ENCODE results near the gene ZNF534. TPM values are rescaled to one million over a fixed set of nuclear protein-coding genes. Genes with fewer than 3 reads are reported as not detected.

The ZNF534 gene
- total RNA-seq, 4 donors from 2014 or later = 0.22 to 0.66 (median 0.31) TPM; not detected in 1

DNA sequence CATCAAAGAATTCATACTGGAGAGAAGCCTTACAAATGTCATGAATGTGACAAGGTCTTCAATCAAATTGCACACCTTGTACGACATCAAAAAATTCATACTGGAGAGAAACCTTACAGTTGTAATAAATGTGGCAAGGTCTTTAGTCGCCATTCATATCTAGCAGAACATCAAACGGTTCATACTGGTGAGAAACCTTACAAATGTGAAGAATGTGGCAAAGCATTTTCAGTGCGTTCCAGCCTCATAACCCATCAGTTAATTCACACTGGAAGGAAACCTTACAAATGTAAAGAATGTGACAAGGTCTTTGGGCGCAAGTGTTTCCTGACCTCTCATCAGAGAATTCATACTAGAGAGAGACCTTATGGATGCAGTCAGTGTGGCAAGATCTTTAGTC is 13.2 kb upstream of the ZNF534 start:
- H3K4me3 ChIP-seq = no peak overlapping the region
- H3K9me3 ChIP-seq = peaks cover 4 to 100% (median 15%) of the 10 kb centered on the region in 3 donors
- WGBS, 2 donors (ENCODE audit: low coverage in 1 of 2) = 95 to 99% methylated on average over 5 of the region's 5 CpGs
- no peak overlapping the region for H3K27ac ChIP-seq
- TF ChIP-seq POLR2AphosphoS5 (IDR thresholded peaks at IDR 0.05) = no peak
- TF ChIP-seq CTCF (IDR thresholded peaks at IDR 0.05) = no peak
- TF ChIP-seq POLR2A (IDR thresholded peaks at IDR 0.05) = no peak
- no peak for TF ChIP-seq EP300 (IDR thresholded peaks at IDR 0.05)
- no peak for ATAC-seq
- H3K36me3 ChIP-seq = peaks cover 2 to 51% of the 10 kb centered on the region in 2 donors
- H3K27me3 ChIP-seq = no peaks in the 10 kb centered on the region
- no peaks in the 10 kb centered on the region for H3K4me1 ChIP-seq

DNA sequence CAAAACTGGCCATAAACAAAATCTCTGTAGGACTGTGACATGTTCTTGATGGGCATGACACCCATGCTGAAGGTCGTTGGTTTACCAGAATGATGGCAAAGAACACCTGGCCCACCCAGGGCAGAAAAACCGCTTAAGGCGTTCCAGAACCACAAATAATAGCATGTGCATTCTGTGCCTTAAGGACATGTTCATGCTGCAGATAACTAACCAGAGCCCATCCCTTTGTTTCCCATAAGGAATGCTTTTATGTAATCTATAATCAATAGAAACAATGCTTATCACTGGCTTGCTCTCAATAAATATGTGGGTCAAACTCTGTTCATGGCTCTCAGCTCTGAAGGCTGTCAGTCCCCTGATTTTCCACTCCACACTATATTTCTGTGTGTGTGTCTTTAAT is 13.2 kb downstream of the ZNF534 start:
- 77 to 81% methylated on average over 3 of the region's 3 CpGs for WGBS, 2 donors (ENCODE audit: low coverage in 1 of 2)
- no peak for ATAC-seq
- peaks cover 0 to 87% (median 0%) of the 10 kb centered on the region in 3 donors for H3K9me3 ChIP-seq

DNA sequence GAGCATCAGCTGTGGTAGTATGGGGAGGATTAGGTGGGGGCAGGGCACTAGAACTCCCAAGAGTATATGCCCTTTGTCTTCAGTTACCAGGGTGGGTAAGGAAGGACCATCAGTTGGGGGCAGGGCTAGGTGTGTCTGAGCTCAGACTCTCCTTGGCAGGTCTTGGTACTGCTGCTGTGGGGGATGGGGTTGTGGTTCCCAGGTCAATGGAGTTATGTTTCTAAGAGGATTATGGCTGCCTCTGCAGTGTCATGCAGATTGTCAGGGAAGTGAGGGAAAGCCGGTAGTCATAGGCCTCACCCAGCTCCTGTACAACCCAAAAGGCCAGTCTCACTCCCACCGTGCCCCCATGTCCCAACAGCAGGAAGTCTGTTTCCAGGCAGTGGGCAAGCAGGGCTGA is 15.6 kb downstream of the ZNF534 start:
- H3K4me3 ChIP-seq = no peak overlapping the region
- H3K9me3 ChIP-seq = peaks cover 0 to 81% (median 0%) of the 10 kb centered on the region in 3 donors
- no peaks in the 10 kb centered on the region for H3K4me1 ChIP-seq
- no peak for ATAC-seq
- TF ChIP-seq POLR2AphosphoS5 (IDR thresholded peaks at IDR 0.05) = no peak
- TF ChIP-seq CTCF (IDR thresholded peaks at IDR 0.05) = no peak
- no peak for TF ChIP-seq EP300 (IDR thresholded peaks at IDR 0.05)
- no peak for TF ChIP-seq POLR2A (IDR thresholded peaks at IDR 0.05)
- no peak overlapping the region for H3K27ac ChIP-seq
- 42% methylated on average over 2 of the region's 2 CpGs; no CpG with 5 or more reads in 1 of the 2 donors for WGBS, 2 donors (ENCODE audit: low coverage in 1 of 2)
- no peaks in the 10 kb centered on the region for H3K27me3 ChIP-seq
- no peaks in the 10 kb centered on the region for H3K36me3 ChIP-seq

More for the DNA sequence above, 13.2 kb downstream of the ZNF534 start:
- H3K36me3 ChIP-seq = peaks cover 0 to 13% of the 10 kb centered on the region in 2 donors
- H3K4me3 ChIP-seq = no peak overlapping the region
- no peaks in the 10 kb centered on the region for H3K4me1 ChIP-seq
- TF ChIP-seq POLR2AphosphoS5 (IDR thresholded peaks at IDR 0.05) = no peak
- TF ChIP-seq EP300 (IDR thresholded peaks at IDR 0.05) = no peak
- no peak for TF ChIP-seq CTCF (IDR thresholded peaks at IDR 0.05)
- no peak for TF ChIP-seq POLR2A (IDR thresholded peaks at IDR 0.05)
- H3K27me3 ChIP-seq = no peaks in the 10 kb centered on the region
- no peak overlapping the region for H3K27ac ChIP-seq

- WGBS, 2 donors (ENCODE audit: low coverage in 1 of 2) = no CpG with 5 or more reads among the region's 41 CpGs
- Histone ChIP-seq H3K27ac (no peak overlapping the region), H3K36me3 (peaks cover 0 to 16% of the 10 kb centered on the region in 2 donors), H3K4me3 (no peak overlapping the region), H3K4me1 (peaks cover 0 to 9% (median 0%) of the 10 kb centered on the region in 3 donors), H3K9me3 (peaks cover 0 to 86% (median 3%) of the 10 kb centered on the region in 3 donors), H3K27me3 (peaks cover 7% of the 10 kb centered on the region)
- ATAC-seq = no peak
- TF ChIP-seq EP300 (IDR thresholded peaks at IDR 0.05) = no peak
- TF ChIP-seq POLR2A (IDR thresholded peaks at IDR 0.05) = no peak
- TF ChIP-seq CTCF (IDR thresholded peaks at IDR 0.05) = no peak
- no peak for TF ChIP-seq POLR2AphosphoS5 (IDR thresholded peaks at IDR 0.05)
Observed at GRCh38 chr19:52451241-52451640, 22.3 kb downstream of the ZNF534 start.

DNA sequence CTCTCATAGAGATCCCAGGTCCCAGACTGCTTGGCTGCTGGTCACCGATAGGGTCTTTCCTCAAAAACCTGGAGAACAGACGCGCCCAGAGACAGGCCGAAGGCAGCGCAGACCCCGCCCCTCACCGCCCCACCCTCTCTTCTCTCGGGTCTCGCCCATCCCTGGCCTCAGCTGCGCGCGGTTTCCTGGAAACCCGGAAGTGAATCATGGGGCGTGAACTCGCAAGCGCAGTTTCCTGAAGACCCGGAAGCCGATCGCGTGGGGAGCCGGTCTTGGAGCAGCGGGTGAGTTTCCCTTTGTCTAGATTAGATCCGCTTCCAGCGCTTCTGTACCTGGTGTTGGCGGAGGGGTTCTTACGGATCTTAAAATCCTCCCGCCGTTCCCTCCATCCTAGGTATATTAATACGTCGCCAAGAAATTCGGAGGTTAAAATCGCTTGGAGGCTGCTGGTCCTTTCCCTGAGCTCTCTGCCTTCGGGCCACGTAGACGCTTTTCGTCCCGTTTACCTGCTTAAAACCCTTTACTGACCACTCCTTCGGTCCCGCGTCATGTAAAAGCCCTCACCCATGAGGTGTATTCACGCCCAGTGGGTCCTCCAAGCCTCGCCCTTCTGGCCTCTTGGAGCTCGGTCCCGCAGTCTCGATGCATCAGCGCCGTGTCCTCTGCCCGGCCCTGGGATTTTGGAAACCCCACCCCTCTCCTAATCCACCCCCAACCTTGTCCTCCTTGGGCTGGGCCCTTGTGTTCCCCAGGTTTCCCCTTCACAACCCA is 24.6 kb downstream of the ZNF534 start, which contains the start of gene ZNF578:
ZNF578 (plus strand) TSS at position 230 of the 771 bp plus-strand sequence. CDS start 48,293 bp downstream, outside the sequence.
- no peak for TF ChIP-seq CTCF (IDR thresholded peaks at IDR 0.05)
- no peak for TF ChIP-seq EP300 (IDR thresholded peaks at IDR 0.05)
- peak; percentile 63 for TF ChIP-seq POLR2AphosphoS5 (IDR thresholded peaks at IDR 0.05)
- no peak for TF ChIP-seq POLR2A (IDR thresholded peaks at IDR 0.05)
- peak within 1 kb of the TSS; percentile 42 to 66 for H3K4me3 ChIP-seq
- peaks cover 7% of the 10 kb centered on the region for H3K27me3 ChIP-seq
- WGBS, 2 donors (ENCODE audit: low coverage in 1 of 2) = 2% methylated on average over 17 to 29 of the region's 48 CpGs
- peaks cover 0 to 39% of the 10 kb centered on the region in 2 donors for H3K36me3 ChIP-seq
- H3K4me1 ChIP-seq = peaks cover 0 to 9% (median 0%) of the 10 kb centered on the region in 3 donors
- ATAC-seq = peak; percentile 79
- peaks cover 0 to 90% (median 3%) of the 10 kb centered on the region in 3 donors for H3K9me3 ChIP-seq
- H3K27ac ChIP-seq = peak within 1 kb of the TSS in 3 of 4 donors; percentile 8 to 42 (median 17)
